HL-60 (cell line): ENCODE data around the gene CITED1.

Source experiments
- SPI1 ChIP-seq: IDR thresholded peaks from 2 replicates; pipeline ENCODE4 v1.6.1; 2012; ENCODE audit warnings: low read depth, mild to moderate bottlenecking, borderline replicate concordance
- TF ChIP-seq, protein P1 (sequence below): IDR thresholded peaks from one replicate; pipeline ENCODE4 v1.5.1; 2011; ENCODE audit warnings: low read length, control low read depth, inconsistent platforms; ENCODE audit not compliant: insufficient read depth

DNA sequence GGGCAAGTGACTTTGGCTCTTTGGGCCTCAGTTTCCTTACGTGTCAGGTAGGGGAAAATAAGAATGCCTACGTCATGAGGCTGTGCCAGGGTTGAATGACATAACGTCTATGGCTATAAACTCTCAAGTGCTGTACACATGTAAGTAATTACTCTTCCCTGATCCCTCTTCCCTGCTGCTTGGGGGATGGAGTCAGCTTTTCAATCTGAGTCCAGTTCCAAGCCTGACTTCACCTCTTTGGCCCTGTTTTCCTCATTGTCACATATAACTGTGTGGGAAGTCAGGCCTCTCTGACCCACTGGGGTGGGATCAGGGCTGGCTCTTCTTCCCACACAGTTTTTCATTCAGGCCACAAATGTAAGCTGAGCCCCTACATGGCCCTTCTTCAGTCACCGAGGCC is 11.4 kb upstream of the CITED1 start:
- TF ChIP-seq, protein P1, sequence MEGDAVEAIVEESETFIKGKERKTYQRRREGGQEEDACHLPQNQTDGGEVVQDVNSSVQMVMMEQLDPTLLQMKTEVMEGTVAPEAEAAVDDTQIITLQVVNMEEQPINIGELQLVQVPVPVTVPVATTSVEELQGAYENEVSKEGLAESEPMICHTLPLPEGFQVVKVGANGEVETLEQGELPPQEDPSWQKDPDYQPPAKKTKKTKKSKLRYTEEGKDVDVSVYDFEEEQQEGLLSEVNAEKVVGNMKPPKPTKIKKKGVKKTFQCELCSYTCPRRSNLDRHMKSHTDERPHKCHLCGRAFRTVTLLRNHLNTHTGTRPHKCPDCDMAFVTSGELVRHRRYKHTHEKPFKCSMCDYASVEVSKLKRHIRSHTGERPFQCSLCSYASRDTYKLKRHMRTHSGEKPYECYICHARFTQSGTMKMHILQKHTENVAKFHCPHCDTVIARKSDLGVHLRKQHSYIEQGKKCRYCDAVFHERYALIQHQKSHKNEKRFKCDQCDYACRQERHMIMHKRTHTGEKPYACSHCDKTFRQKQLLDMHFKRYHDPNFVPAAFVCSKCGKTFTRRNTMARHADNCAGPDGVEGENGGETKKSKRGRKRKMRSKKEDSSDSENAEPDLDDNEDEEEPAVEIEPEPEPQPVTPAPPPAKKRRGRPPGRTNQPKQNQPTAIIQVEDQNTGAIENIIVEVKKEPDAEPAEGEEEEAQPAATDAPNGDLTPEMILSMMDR = no peak
- no peak for TF ChIP-seq SPI1
